GM21390 (cell line): Measurements from ENCODE around the gene SESN2.

Source experiments
- ATAC-seq: cut with Tn5 transposase; IDR thresholded peaks from one replicate; pipeline ENCODE4 v1.9.1; 2021; ENCODE audit not compliant: unreplicated experiment

Gene SESN2

GRCh38 chr1:28282426-28283407 is 23.4 kb downstream of the SESN2 start:
- ATAC-seq: no peak

GRCh38 chr1:28286111-28286510 is 26.8 kb downstream of the SESN2 start:
- no peak for ATAC-seq

- ATAC-seq: no peak
These were observed 29.2 kb downstream of the SESN2 start for GRCh38 chr1:28288487-28288886.

- no peak for ATAC-seq
These were observed 31.5 kb downstream of the SESN2 start for GRCh38 chr1:28290851-28291250.

GRCh38 chr1:28291711-28292110 is 32.4 kb downstream of the SESN2 start:
- ATAC-seq: no peak

- ATAC-seq: no peak
These were observed 36.6 kb downstream of the SESN2 start for GRCh38 chr1:28295936-28296335.

GRCh38 chr1:28296401-28297261 is 37.3 kb downstream of the SESN2 start:
- ATAC-seq: no peak

- no peak for ATAC-seq
These were observed 38.5 kb downstream of the SESN2 start for GRCh38 chr1:28297826-28298225.

GRCh38 chr1:28298438-28298837 is 39.1 kb downstream of the SESN2 start:
- no peak for ATAC-seq

GRCh38 chr1:28301368-28302174 is 42.3 kb downstream of the SESN2 start:
- no peak for ATAC-seq

- ATAC-seq: no peak
These were observed 42.9 kb downstream of the SESN2 start for GRCh38 chr1:28302247-28302646.

GRCh38 chr1:28306301-28306949 is 47.1 kb downstream of the SESN2 start:
- ATAC-seq: no peak

- ATAC-seq: no peak
These were observed 49.4 kb downstream of the SESN2 start for GRCh38 chr1:28308750-28309149.

- no peak for ATAC-seq
These were observed 50.4 kb downstream of the SESN2 start for GRCh38 chr1:28309702-28310101.

GRCh38 chr1:28313702-28314546 is 54.6 kb downstream of the SESN2 start:
- ATAC-seq: no peak

GRCh38 chr1:28314547-28314941 is 55.2 kb downstream of the SESN2 start:
- ATAC-seq: no peak

GRCh38 chr1:28317014-28317413 is 57.7 kb downstream of the SESN2 start:
- no peak for ATAC-seq

- no peak for ATAC-seq
These were observed 62.9 kb downstream of the SESN2 start for GRCh38 chr1:28322194-28322593.

- ATAC-seq: no peak
These were observed 64.4 kb downstream of the SESN2 start for GRCh38 chr1:28323720-28324119.

- ATAC-seq: no peak
These were observed 67.2 kb downstream of the SESN2 start for GRCh38 chr1:28326515-28326914.
